GM21526 (cell line): ENCODE measurements around the gene L3MBTL4.
A peak's percentile ranks its signal among the peaks of the same experiment; 100 is the strongest.

Experiments used
- ATAC-seq: cut with Tn5 transposase; IDR thresholded peaks from one replicate; pipeline ENCODE4 v1.9.1; 2021; ENCODE audit warnings: moderate library complexity; ENCODE audit not compliant: unreplicated experiment, low FRiP score

The L3MBTL4 gene

GRCh38 chr18:6257950-6258349 lies 156.8 kb downstream of the L3MBTL4 start:
- no peak for ATAC-seq

GRCh38 chr18:6256521-6256920 lies 158.2 kb downstream of the L3MBTL4 start:
- no peak for ATAC-seq

- ATAC-seq = no peak
Observed at GRCh38 chr18:6255886-6256285, 158.8 kb downstream of the L3MBTL4 start.

GRCh38 chr18:6255116-6255705 lies 159.5 kb downstream of the L3MBTL4 start:
- no peak for ATAC-seq

- no peak for ATAC-seq
Observed at GRCh38 chr18:6254456-6254855, 160.3 kb downstream of the L3MBTL4 start.

- no peak for ATAC-seq
Observed at GRCh38 chr18:6251084-6251483, 163.6 kb downstream of the L3MBTL4 start.

- ATAC-seq = no peak
Observed at GRCh38 chr18:6249788-6250187, 164.9 kb downstream of the L3MBTL4 start.

- peak; percentile 91 for ATAC-seq
Observed at GRCh38 chr18:6249170-6249569, 165.5 kb downstream of the L3MBTL4 start.

- no peak for ATAC-seq
Observed at GRCh38 chr18:6248017-6248416, 166.7 kb downstream of the L3MBTL4 start.

GRCh38 chr18:6242004-6242403 lies 172.7 kb downstream of the L3MBTL4 start:
- ATAC-seq = no peak

- ATAC-seq = no peak
Observed at GRCh38 chr18:6239716-6240115, 175.0 kb downstream of the L3MBTL4 start.

- ATAC-seq = no peak
Observed at GRCh38 chr18:6236258-6236657, 178.5 kb downstream of the L3MBTL4 start.

GRCh38 chr18:6222271-6222670 lies 192.4 kb downstream of the L3MBTL4 start:
- no peak for ATAC-seq

GRCh38 chr18:6221602-6222014 lies 193.1 kb downstream of the L3MBTL4 start:
- no peak for ATAC-seq

- ATAC-seq = no peak
Observed at GRCh38 chr18:6220129-6220528, 194.6 kb downstream of the L3MBTL4 start.

GRCh38 chr18:6219116-6219717 lies 195.5 kb downstream of the L3MBTL4 start:
- ATAC-seq = peak; percentile 52

GRCh38 chr18:6215888-6216287 lies 198.8 kb downstream of the L3MBTL4 start:
- ATAC-seq = no peak

- no peak for ATAC-seq
Observed at GRCh38 chr18:6211174-6211504, 203.6 kb downstream of the L3MBTL4 start.

GRCh38 chr18:6210349-6211173 lies 204.2 kb downstream of the L3MBTL4 start:
- no peak for ATAC-seq

- ATAC-seq = no peak
Observed at GRCh38 chr18:6207941-6208340, 206.8 kb downstream of the L3MBTL4 start.

GRCh38 chr18:6207116-6207515 lies 207.6 kb downstream of the L3MBTL4 start:
- ATAC-seq = no peak

- ATAC-seq = no peak
Observed at GRCh38 chr18:6205706-6206105, 209.0 kb downstream of the L3MBTL4 start.
